ENCODE data around the gene MICU2.

MICU2 gene

DNA sequence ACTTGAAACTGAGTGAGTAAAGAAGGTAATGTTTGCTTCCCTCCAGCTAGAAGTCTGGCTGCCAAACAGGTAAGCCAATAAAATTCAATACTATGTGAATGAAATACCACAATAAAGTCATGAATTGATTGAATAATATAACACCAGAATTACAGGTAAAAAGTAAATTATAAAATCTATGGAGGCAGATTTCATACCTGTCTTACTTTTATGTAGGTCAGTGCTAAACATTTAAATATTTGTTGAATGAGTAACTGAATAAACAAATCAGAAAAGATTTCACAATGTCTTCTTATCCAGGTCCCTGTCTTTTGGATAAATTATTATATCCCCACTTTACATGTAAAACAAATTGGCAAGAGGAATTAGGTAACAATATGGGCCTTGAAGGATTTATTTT lies 62.7 kb downstream of the MICU2 start:
- DNase-seq = no peak

- no peak for DNase-seq
These were observed 64.3 kb downstream of the MICU2 start for GRCh38 chr13:21539687-21540086.

GRCh38 chr13:21538753-21539152 lies 65.2 kb downstream of the MICU2 start:
- no peak for DNase-seq

- no peak for DNase-seq
These were observed 65.7 kb downstream of the MICU2 start for GRCh38 chr13:21538280-21538679.

DNA sequence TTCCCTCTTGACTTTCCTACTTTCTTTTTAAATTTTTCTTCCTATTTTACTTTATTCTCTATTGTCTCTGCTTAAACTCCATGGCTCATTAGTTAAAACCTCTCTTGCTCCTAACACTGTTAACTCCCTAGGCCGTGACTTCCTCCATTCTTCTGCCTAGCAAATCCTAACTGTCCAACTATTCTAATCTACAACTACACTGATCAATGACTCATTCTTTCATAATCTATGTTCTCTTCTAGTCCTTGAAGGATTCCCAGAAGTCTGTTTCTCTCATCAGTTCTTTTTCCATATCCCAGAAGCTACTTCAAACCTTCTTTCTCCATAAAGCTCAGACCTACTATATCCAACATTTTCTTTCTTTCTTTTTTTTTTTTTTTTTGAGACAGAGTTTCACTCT lies 66.9 kb downstream of the MICU2 start:
- DNase-seq = no peak

DNA sequence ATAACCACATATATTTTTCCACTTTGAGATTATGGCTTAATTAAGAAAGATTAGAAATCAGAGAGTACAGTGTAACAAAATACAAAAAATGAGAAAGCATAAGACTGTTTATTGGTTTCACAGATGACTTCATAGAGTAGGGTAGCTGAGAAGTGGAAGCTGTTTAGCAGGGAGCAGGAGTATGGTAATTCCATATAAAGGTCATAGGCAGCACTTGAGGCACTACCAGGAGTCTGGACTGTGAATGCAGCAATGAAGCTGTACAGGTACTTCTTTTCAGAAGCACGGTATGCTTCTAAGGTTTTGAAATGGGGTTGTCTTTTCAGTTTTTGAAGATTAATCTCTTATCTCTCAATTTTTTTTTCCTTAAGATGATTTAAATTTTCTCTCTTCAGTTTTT lies 69.2 kb downstream of the MICU2 start:
- DNase-seq = no peak

- DNase-seq = no peak
These were observed 72.5 kb downstream of the MICU2 start for GRCh38 chr13:21531455-21531854.

- no peak for DNase-seq
These were observed 73.3 kb downstream of the MICU2 start for GRCh38 chr13:21530656-21531055.

GRCh38 chr13:21529146-21529893 lies 74.7 kb downstream of the MICU2 start:
- no peak for DNase-seq

DNA sequence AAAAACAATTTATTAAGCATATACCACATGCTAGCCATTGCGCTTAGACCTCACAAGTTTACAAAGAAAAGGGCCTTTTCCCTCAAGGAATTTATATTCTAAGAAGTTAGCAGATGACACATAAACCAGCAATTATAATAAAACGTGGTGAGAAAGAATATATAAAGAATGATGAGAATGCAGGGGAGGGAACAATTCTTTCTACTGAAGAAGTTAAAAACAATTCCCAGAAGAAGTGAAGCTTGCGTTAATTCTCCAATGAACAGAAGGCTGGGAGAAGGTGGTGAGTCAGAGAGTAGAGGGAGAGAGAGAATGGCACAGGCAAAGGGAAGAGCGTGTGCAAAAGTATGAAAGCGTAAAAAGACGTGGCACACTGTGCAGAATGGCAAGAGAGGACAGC lies 75.4 kb downstream of the MICU2 start:
- no peak for DNase-seq

DNA sequence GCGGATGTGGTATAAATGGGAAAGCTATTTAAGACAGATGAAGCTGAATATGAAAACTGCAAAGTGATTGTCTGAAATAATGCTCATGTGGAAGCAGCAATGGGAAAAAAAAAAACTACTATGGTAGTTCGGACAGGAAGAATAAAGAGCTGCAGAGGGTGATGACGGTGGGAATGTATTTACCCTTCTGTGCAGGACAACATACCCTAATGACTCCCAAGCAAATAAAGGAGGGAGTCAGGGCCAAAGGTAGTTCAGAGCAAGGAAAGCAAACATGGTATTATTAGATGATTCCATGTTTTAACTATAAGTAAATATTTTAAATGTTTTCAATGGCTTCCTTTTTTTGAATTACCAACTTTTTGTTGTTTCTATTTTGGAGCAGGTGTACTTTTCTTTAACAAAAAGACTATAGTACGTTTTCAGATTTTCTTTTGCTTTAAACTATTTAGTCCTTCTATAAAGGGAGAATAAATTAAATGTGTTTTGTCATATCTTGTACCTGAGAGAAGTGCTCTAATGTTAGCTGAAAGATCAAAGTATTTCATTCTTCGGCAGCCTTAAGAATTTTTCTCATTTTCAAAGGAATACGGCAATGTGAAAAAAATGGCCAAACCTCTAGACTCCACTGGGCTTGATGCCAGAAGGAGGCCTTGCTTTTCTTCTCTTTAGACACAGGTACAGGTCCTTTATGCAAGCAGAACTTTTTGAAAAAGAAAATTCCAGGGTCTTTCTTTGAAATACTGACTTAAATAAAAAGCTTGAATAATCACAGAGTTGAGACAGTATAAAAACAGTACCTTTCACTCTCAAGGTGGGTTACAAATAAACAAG lies 77.0 kb downstream of the MICU2 start:
- DNase-seq = no peak

- DNase-seq = no peak
These were observed 81.1 kb downstream of the MICU2 start for GRCh38 chr13:21522847-21523246.

GRCh38 chr13:21522130-21522529 lies 81.8 kb downstream of the MICU2 start:
- DNase-seq = no peak

- no peak for DNase-seq
These were observed 85.3 kb downstream of the MICU2 start for GRCh38 chr13:21518617-21519144.

GRCh38 chr13:21517576-21517975 lies 86.4 kb downstream of the MICU2 start:
- no peak for DNase-seq

DNA sequence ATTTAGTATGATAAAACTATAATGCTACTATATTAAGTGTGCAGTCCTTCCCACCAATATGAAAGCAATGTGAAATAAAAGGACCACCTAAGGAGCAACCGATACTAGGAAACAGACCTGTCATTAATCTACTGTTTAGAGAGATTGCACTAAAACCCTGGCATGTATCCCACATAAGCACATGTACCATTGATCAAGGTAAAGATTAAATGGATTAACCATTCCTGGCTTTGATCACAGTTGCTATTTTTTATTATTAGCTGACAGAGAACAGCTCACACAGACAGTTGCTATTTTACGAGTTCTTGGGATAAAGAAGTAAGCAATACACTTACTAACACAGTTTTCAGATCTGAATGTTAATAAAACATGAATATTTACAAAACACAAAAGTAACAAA lies 87.2 kb downstream of the MICU2 start:
- no peak for DNase-seq

GRCh38 chr13:21511849-21512248 lies 92.1 kb downstream of the MICU2 start:
- no peak for DNase-seq

- no peak for DNase-seq
These were observed 99.6 kb downstream of the MICU2 start for GRCh38 chr13:21504379-21504778.

GRCh38 chr13:21501686-21502085 lies 102.3 kb downstream of the MICU2 start:
- no peak for DNase-seq

- no peak for DNase-seq
These were observed 117.6 kb downstream of the MICU2 start for GRCh38 chr13:21486322-21486721.

GRCh38 chr13:21483748-21484147 lies 120.2 kb downstream of the MICU2 start:
- no peak for DNase-seq

DNA sequence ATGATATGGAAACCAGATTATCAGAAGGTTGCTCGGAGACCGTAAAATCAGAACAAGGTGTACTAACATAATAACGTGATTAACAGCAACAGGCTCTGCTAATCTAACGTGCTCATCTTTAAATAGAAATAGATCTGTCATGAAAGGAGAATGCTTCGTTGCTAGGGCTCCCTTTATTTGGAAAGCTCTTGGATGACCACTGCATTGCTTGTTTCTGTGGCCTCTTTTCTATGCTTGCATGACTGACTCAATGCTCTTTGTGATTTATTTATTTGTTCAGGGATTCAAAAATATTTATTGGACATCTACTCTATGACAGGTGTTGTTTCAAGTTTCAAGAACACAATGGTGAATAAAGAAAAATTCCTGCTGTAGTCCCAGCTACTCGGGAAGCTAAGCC lies 122.6 kb downstream of the MICU2 start:
- no peak for DNase-seq

DNA sequence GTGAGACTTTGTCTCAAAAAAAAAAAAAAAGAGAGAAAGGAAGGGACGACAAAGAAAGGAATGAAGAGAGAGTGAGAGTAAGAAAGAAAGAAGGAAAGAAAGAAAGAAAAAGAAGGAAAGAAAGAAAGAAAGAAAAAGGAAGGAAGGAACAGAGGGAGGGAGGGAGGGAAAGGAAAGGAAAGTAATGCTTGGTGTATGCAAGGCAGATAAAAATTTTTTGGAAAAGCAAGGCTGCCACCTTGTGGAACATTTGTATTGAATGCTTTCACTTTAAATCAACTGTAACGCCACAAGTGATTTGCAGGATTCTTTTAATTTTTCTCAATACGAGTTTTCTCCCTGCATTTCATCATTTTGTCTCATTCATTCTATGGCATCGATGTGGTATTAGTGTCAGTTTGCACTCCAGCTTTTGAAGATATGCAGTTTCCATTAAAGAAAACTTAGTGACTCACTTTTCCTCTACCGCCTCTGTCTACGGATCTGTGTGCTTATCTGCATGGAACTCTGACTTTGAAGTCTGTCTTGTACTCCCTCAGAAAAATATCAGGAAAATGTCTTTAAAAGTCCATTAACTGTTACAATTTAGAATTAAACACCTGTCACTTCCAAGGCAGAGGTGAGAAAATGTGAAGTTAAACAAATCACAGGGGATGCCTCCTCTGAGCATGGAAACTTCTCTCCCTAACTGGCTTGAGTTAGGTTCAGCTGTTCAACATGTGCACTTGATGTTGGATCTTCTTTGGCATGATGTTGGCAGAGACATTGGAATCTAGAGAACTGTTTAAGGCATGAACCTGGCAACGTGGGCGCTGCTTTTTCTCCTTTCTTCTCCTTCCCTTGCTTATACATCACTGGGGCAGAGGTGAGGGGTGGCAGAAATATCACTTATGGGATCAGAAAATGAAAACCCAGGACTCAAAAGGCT lies 124.8 kb downstream of the MICU2 start:
- no peak for DNase-seq
